ENCODE measurements around the gene GRIK1. TPM values are rescaled to one million over a fixed set of nuclear protein-coding genes. Genes with fewer than 3 reads are reported as not detected.

GRIK1 gene
- total and polyA plus RNA-seq, 2 experiments from 2014 or later = not detected

GRCh38 chr21:29580732-29581285 lies 359.0 kb downstream of the GRIK1 start:
- no peaks in the 10 kb centered on the region for H3K27me3 ChIP-seq (replicated peaks; ENCODE audit: insufficient read depth)
- H3F3A ChIP-seq (ENCODE audit: insufficient read depth) = no peaks in the 10 kb centered on the region
- H3K27ac ChIP-seq = no peak overlapping the region
- DNase-seq = no peak
- no peak overlapping the region for H2AFZ ChIP-seq
- in situ Hi-C loops (cut with MboI) = no loop called here
- H3K4me2 ChIP-seq (ENCODE audit: unreplicated experiment) = no peak overlapping the region
- no peak overlapping the region for H3K4me3 ChIP-seq
- H3K79me2 ChIP-seq (ENCODE audit: insufficient read depth) = no peaks in the 10 kb centered on the region
- no peaks in the 10 kb centered on the region for H3K9me3 ChIP-seq (ENCODE audit: low read depth)
- no peak overlapping the region for H3K9ac ChIP-seq
- H3K4me1 ChIP-seq (ENCODE audit: insufficient read depth) = no peaks in the 10 kb centered on the region
- no peaks in the 10 kb centered on the region for H4K20me1 ChIP-seq (ENCODE audit: insufficient read depth)
- no peak for TF ChIP-seq EZH2 (IDR thresholded peaks at IDR 0.05; ENCODE audit: insufficient read depth, poor library complexity, severe bottlenecking)
- no peak for TF ChIP-seq EZH2phosphoT487 (IDR thresholded peaks at IDR 0.05; ENCODE audit: insufficient read depth, low read depth)
- H3K36me3 ChIP-seq (ENCODE audit: low read depth) = no peaks in the 10 kb centered on the region
- peaks cover 3% of the 10 kb centered on the region; the same call in 1 of the 2 replicates for H3K9me2 ChIP-seq (ENCODE audit: insufficient read depth)
- 62 to 64% methylated on average over 5 of the region's 5 CpGs for WGBS, 2 experiments (ENCODE audit: low coverage in 1 of 2, low lambda C conversion rate in 2 of 2, missing lambda C conversion rate in 2 of 2)

GRCh38 chr21:29578306-29578705 lies 361.5 kb downstream of the GRIK1 start:
- Histone ChIP-seq H2AFZ (no peak overlapping the region), H3K79me2 (ENCODE audit: insufficient read depth) (no peaks in the 10 kb centered on the region), H3K27ac (no peak overlapping the region), H3K9ac (no peak overlapping the region), H3K4me3 (no peak overlapping the region), H3K27me3 (replicated peaks; ENCODE audit: insufficient read depth) (no peaks in the 10 kb centered on the region), H3K9me3 (ENCODE audit: low read depth) (no peaks in the 10 kb centered on the region), H3K4me2 (ENCODE audit: unreplicated experiment) (no peak overlapping the region), H3K4me1 (ENCODE audit: insufficient read depth) (no peaks in the 10 kb centered on the region), H3K36me3 (ENCODE audit: low read depth) (no peaks in the 10 kb centered on the region), H3K9me2 (ENCODE audit: insufficient read depth) (peaks cover 3% of the 10 kb centered on the region; the same call in 1 of the 2 replicates), H4K20me1 (ENCODE audit: insufficient read depth) (no peaks in the 10 kb centered on the region), H3F3A (ENCODE audit: insufficient read depth) (no peaks in the 10 kb centered on the region)
- in situ Hi-C loops (cut with MboI) = no loop called here
- 84 to 87% methylated on average over 7 of the region's 7 CpGs for WGBS, 2 experiments (ENCODE audit: low coverage in 1 of 2, low lambda C conversion rate in 2 of 2, missing lambda C conversion rate in 2 of 2)
- no peak for TF ChIP-seq EZH2 (IDR thresholded peaks at IDR 0.05; ENCODE audit: insufficient read depth, poor library complexity, severe bottlenecking)
- no peak for DNase-seq

GRCh38 chr21:29571949-29572348 lies 367.8 kb downstream of the GRIK1 start:
- Histone ChIP-seq H4K20me1 (ENCODE audit: insufficient read depth) (no peaks in the 10 kb centered on the region), H3K79me2 (ENCODE audit: insufficient read depth) (no peaks in the 10 kb centered on the region), H3K27ac (no peak overlapping the region), H3F3A (ENCODE audit: insufficient read depth) (no peaks in the 10 kb centered on the region), H3K4me1 (ENCODE audit: insufficient read depth) (no peaks in the 10 kb centered on the region), H3K27me3 (replicated peaks; ENCODE audit: insufficient read depth) (no peaks in the 10 kb centered on the region), H3K9me2 (ENCODE audit: insufficient read depth) (no peaks in the 10 kb centered on the region), H3K4me2 (ENCODE audit: unreplicated experiment) (no peak overlapping the region), H3K9ac (no peak overlapping the region), H3K36me3 (ENCODE audit: low read depth) (no peaks in the 10 kb centered on the region), H3K4me3 (no peak overlapping the region), H3K9me3 (ENCODE audit: low read depth) (no peaks in the 10 kb centered on the region), H2AFZ (no peak overlapping the region)
- in situ Hi-C loops (cut with MboI) = no loop called here
- TF ChIP-seq EZH2 (IDR thresholded peaks at IDR 0.05; ENCODE audit: insufficient read depth, poor library complexity, severe bottlenecking) = no peak
- no peak for TF ChIP-seq EZH2phosphoT487 (IDR thresholded peaks at IDR 0.05; ENCODE audit: insufficient read depth, low read depth)
- 93 to 94% methylated on average over 7 of the region's 7 CpGs for WGBS, 2 experiments (ENCODE audit: low coverage in 1 of 2, low lambda C conversion rate in 2 of 2, missing lambda C conversion rate in 2 of 2)
- DNase-seq = no peak

- Histone ChIP-seq H3K9me2 (ENCODE audit: insufficient read depth) (no peaks in the 10 kb centered on the region), H3K4me1 (ENCODE audit: insufficient read depth) (no peaks in the 10 kb centered on the region), H3K27me3 (replicated peaks; ENCODE audit: insufficient read depth) (no peaks in the 10 kb centered on the region), H3K27ac (no peak overlapping the region), H3K9ac (no peak overlapping the region), H3K9me3 (ENCODE audit: low read depth) (no peaks in the 10 kb centered on the region), H3K4me2 (ENCODE audit: unreplicated experiment) (no peak overlapping the region), H3K36me3 (ENCODE audit: low read depth) (no peaks in the 10 kb centered on the region), H4K20me1 (ENCODE audit: insufficient read depth) (no peaks in the 10 kb centered on the region), H2AFZ (no peak overlapping the region), H3K79me2 (ENCODE audit: insufficient read depth) (no peaks in the 10 kb centered on the region), H3K4me3 (no peak overlapping the region), H3F3A (ENCODE audit: insufficient read depth) (no peaks in the 10 kb centered on the region)
- no peak for DNase-seq
- no peak for TF ChIP-seq EZH2 (IDR thresholded peaks at IDR 0.05; ENCODE audit: insufficient read depth, poor library complexity, severe bottlenecking)
- in situ Hi-C loops (cut with MboI) = no loop called here
- WGBS, 2 experiments (ENCODE audit: low coverage in 1 of 2, low lambda C conversion rate in 2 of 2, missing lambda C conversion rate in 2 of 2) = 14 to 16% methylated on average over 1 of the region's 1 CpG
Measured at GRCh38 chr21:29568020-29568697, 371.6 kb downstream of the GRIK1 start.
